GM10847 (cell line): ENCODE results near the gene NUP188.

ENCODE experiments used
- POLR2A ChIP-seq: IDR thresholded peaks from 2 replicates; pipeline ENCODE4 v1.6.1; 2011; ENCODE audit not compliant: insufficient read length; ENCODE audit errors: extremely low read depth

Gene NUP188

DNA sequence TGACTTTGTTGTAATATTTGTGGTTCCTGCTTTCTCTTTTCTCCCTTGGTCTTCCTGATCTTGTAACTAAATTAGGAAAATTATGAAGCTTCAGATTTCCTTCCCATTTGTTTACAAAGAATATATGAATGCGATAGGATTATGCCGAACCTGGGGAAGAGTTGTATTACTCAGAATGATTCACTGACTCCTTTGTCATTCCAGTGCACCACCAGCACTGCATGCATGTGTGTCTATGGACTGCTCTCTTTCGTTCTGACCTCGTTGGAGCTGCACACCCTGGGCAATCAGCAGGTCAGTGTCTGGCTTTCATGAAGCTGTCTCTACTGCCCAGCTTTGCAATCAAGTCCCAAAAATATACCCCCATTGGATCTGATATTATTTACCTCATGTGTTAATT, 25.5 kb downstream of the NUP188 start:
- TF ChIP-seq POLR2A, result no peak

DNA sequence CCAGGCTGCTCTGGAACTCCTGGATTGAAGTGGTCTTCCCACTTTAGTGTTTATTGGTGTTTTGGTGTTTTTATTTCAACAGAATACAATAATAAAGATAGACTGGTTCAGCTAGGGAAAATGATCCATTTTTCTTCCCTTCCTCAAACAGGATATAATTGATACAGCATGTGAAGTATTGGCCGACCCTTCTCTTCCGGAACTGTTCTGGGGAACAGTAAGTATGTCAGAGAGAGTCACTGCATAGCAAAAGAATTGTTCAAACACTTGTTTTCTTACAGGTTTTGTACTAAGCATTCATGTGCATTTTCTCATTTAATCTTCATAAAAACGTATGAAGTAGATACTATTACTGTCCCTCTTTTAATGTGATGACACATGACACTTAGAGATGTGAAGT, 31.6 kb downstream of the NUP188 start:
- no peak for TF ChIP-seq POLR2A

DNA sequence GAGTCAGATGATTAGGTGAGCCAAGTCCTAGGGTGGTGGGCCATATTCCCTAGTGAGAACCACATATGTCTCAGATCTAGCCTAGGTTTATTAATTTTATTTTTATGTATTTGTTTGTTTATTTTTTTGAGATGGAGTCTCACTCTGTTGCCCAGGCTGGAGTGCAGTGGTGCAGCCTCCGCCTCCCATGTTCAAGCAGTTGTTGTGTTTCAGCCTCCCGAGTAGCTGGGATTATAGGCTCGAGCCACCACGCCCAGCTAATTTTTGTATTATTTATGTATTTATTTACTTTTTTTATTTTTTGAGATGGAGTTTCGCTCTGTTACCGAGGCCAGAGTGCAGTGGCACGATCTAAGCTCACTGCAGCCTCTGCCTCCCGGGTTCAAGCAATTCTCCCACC, 36.0 kb downstream of the NUP188 start:
- no peak for TF ChIP-seq POLR2A

DNA sequence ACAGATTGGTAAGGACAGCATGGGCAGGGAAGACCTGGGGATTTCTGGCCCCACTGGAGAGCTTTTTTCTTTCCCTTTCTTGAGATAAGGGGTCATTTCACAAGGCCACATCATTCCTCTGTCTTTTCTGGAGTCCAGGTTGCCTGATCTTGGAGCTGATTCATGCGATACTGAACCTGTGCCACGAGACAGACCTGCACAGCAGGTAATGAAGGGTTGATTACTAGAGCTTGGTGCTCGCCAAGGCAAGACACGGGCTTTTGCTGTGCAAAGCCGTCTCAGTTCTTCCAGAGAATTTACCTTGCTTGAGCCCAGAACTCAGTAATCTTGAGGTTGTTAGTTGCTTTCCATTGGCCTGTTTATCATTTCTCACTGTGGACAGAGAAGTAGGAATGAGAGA, 39.2 kb downstream of the NUP188 start:
- TF ChIP-seq POLR2A, result no peak

DNA sequence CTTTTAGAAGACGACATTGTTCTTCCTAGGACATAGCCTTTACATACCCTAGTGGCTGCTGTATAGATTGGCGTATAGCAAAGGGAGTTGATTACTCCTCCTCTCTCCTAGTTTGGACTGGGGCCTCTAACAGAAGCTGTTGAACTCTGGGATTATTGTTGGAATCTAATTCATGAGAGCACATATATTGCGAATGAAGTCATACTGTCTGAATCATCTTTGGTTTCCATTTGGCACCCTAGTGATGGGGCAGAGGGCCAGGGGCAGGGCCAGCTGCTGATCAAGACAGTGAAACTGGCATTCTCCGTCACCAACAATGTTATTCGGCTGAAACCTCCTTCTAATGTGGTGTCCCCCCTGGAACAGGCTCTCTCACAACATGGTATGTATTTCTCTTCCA, 40.3 kb downstream of the NUP188 start:
- no peak for TF ChIP-seq POLR2A

DNA sequence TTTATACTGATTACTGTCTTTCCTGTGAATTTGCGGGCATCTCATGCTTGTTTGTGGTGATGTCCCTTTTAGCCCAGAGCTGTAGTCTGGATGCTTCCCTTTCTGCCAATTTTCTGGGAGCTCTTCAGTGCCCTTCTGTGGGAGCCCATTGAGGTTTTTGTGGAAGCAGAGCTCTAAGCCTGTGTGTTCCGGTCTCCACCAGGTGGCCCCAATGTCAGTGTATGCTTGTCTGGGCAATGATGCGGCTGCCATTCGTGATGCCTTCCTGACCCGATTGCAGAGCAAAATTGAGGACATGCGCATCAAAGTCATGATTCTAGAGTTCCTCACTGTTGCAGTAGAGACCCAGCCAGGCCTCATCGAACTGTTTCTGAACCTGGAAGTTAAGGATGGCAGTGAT, 45.5 kb downstream of the NUP188 start:
- no peak for TF ChIP-seq POLR2A

DNA sequence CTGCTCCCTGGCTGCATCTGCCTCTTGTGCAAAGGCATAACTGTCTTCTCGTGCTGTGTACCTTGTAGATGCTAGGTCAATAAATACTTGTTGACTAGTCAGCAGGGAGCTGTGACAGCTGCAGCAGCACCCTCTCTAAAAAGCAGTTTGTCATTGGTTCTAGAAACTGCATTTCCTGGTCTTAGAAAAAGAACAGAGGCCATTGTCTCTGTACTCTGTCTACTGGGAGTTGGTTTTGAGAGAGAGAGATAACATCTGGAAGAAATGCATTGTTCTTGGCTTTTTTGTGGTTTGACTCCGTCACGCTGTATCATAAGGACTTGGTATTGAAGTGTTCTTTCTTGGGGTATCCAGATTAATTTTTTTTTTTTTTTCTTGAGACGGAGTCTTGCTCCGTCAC, 48.3 kb downstream of the NUP188 start:
- no peak for TF ChIP-seq POLR2A

DNA sequence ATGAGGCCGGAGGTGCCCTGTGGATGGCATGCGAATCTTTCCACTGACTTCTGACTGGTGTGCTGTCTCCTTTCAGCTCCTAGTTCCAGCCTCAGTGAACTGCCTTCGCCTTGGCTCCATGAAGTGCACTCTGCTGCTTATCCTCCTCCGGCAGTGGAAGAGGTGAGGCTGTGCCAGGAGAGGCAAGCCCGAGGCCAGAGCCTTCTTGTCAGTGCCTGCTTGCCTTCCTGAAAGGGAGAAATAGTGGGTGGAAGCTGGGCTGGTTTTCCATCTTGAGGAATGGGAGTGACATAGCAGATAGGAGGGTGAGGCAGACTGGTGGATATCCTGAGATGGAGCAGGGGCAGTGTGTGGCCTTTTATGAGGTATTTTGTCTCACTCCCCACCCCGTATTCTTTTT, 51.0 kb downstream of the NUP188 start:
- no peak for TF ChIP-seq POLR2A

DNA sequence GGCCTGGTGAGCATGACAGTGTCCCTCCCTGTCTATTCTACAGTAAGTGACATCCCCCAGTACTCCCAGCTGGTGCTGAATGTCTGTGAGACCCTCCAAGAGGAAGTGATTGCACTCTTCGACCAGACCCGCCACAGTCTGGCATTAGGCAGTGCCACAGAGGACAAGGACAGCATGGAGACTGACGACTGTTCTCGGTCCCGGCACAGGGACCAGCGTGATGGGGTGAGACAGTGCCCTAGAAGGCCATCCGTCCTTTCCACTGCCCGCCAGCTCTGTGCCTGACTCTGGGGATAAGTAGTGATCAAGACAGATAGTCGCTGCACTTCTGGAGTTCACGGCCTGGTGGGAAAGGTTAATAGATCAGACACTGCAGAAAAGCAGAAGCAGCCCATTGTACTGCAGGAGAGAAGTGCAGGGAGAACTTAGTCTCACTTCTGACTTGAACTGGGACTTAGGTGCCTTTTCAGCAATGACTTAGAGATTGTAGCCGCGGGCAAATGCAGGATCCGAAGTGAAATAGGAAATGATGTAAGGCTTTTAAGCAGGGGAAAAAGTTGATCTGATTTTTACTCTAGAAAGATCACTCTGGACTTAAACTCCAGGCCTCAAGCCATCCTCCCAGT, 52.2 kb downstream of the NUP188 start:
- TF ChIP-seq POLR2A, result no peak

DNA sequence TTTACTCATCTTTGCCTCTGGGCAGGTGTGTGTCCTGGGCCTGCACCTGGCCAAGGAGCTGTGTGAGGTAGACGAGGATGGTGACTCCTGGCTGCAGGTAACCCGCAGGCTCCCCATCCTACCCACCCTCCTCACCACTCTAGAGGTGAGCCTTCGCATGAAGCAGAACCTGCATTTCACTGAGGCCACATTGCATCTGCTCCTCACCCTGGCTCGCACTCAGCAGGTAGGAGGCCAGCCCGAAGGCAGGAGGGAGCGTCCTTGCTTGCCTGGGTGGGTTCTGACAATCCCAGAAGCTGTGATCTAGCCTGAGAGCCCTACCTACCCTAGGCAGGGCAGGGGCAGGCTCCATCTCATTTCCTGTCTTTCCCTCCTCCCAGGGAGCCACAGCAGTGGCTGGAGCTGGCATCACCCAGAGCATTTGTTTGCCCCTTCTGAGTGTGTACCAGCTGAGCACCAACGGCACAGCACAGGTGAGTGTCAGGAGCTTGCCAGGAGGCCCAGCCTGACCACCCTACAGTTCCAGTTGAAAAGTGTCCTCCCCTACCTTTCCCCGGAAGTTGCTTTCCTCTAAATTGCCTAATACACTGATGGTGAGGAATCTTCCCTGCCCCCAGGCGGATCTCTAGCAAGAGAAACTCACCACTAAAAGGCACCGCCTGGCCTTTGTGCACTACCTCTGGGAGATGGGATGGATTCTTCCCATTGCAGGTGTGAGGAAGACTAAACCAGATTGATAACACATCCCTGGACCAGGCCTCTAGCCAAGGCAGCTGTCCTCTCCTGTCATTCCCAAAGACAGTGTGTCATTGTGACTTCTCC, 54.2 kb downstream of the NUP188 start:
- TF ChIP-seq POLR2A, result no peak

DNA sequence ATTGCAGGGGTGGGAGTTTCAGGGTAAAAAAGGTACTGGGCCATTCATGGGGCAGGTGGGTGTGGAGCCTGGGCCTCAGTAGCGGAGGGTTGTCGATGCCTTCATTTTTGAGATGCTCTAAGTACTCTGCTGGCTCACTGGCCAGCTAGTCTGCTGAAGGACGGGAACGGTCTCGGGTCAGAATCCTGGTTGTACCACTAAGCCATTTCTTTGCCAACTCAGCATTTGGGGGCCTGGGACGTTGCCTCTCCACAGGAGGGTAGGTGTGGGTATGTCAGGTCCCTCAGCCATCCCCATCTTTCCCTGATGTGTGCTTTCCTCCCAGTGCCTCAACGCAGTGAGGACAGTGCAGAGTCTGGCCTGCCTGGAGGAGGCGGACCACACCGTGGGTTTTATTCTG, 55.5 kb downstream of the NUP188 start:
- TF ChIP-seq POLR2A, result no peak

DNA sequence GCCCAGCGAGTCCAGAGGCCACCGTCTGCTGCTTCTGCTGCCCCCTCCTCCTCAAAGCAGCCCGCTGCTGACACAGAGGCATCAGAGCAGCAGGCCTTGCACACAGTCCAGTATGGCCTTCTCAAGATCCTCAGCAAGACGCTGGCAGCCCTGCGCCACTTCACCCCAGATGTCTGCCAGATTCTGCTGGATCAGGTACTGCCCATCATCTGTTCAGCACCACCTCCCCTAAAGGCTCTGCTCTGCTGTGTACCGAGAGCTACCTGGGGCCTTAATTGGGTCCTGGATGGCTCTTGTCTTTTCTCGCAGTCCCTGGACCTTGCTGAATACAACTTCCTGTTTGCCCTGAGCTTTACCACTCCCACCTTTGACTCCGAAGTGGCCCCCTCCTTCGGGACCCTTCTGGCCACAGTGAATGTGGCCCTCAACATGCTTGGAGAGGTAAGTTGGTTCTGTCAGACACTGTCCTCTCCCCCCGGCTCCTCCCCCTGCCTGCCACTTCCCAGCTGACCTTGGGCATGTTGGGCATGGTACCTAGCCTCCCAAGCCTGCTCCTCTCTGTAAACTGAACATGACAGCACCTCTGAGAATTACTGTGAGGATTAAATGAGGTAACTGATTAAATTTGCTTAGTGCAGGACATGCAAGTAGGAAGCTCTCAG, 58.0 kb downstream of the NUP188 start:
- TF ChIP-seq POLR2A, result no peak

DNA sequence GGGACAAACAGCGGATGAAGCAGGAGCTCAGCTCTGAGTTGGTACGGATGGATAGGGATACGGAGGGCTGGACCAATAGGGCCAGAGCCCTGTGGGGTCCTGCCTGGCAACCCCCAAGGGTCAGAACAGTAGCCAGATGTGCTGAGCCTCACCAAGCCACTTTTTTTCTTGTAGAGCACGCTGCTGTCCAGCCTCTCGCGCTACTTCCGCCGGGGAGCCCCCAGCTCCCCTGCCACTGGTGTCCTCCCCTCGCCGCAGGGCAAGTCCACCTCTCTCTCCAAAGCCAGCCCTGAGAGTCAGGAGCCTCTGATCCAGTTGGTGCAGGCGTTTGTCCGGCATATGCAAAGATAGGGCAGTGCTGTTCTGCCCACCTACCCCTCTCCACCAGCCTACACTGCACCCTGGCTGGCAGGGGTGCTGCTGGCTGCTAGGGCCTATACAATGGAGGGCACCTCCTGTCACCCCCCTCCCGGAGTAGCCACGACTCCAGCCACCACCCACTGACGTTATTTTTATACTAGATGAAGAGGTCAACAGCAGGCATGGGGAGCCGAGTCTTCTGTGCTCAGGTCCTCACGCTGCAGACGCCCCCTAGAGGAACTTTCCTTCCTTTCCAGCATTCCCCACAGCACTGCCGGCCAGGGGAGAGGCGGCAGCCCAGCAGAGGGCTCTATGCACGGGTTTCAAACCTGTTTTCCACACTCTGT, 59.0 kb downstream of the NUP188 start:
- TF ChIP-seq POLR2A, result no peak

DNA sequence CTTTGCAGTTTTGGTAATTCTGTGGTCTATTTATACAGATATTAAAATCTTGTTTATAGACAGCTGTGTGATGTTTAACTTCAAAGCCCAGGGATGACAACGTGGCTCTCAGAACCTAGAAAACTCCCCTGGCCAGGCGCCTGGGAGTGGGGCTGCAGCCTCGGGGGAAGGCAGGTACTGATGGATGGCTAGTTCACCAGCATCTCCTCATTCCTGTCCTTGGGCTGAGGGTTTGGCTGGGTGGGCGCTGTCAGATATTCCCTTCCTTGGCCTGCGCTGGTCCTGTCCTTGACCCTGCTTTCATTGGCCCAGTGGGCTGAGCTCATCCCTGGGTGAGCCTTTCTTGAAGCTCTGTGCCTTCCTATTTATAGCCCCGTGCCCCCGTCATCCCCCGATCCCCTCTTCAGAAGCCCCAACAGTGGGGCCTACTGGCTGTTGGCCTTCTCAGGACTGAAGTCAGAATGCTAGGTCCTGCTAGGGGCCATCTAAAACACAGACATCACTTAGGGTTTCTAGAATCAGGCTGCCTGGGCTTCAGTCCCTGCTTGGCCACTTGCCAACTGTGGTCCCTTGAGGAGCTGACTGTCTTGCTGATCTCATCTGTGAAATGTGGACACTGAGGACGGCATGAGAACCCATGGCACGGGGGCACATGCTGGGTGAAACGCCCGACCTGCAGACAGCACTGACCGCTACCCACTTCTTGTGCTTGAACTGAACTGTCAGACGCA, 59.7 kb downstream of the NUP188 start:
- no peak for TF ChIP-seq POLR2A
